WI38 (cell line): ENCODE measurements around the gene TMEM218.

Source experiments
- H3K4me3 ChIP-seq: 2 replicates; pipeline ENCODE4 v1.5.1; 2011; ENCODE audit warnings: low read depth, mild to moderate bottlenecking, control low read depth, low read length
- CTCF ChIP-seq: IDR thresholded peaks from 2 replicates; pipeline ENCODE4 v1.5.1; 2012; ENCODE audit warnings: low read depth, mild to moderate bottlenecking, control low read depth, low read length

The TMEM218 gene

GRCh38 chr11:125101596-125101995 lies 9.8 kb downstream of the TMEM218 start:
- no peak for TF ChIP-seq CTCF
- H3K4me3 ChIP-seq: no peak overlapping the region

DNA sequence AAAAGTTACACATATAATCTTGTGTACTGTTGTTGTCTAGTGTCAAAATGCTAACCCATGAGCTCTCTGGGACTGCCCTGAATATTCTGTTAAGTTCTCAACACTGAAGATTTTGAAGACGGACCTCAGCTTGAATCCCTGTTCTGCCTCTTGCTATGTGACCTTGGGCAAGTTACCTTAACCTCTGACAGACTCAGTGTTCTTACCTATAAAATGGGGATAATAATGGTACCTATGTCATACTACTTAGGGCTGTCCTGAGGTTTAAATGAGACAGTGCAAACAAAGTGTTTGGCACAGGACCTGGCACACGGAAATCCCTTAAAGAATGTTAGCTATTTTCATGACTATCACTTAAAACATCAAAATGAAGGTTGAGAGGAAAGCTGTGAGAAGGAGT lies 11.3 kb downstream of the TMEM218 start:
- H3K4me3 ChIP-seq: no peak overlapping the region

GRCh38 chr11:125094731-125095130 lies 16.7 kb downstream of the TMEM218 start:
- no peak for TF ChIP-seq CTCF
- H3K4me3 ChIP-seq: no peak overlapping the region

More for the DNA sequence above, 11.3 kb downstream of the TMEM218 start:
- no peak for TF ChIP-seq CTCF

- no peak for TF ChIP-seq CTCF
- no peak overlapping the region for H3K4me3 ChIP-seq
These were observed 17.9 kb downstream of the TMEM218 start for GRCh38 chr11:125093502-125093901.

GRCh38 chr11:125092669-125093068 lies 18.8 kb downstream of the TMEM218 start:
- TF ChIP-seq CTCF: no peak
- no peak overlapping the region for H3K4me3 ChIP-seq

DNA sequence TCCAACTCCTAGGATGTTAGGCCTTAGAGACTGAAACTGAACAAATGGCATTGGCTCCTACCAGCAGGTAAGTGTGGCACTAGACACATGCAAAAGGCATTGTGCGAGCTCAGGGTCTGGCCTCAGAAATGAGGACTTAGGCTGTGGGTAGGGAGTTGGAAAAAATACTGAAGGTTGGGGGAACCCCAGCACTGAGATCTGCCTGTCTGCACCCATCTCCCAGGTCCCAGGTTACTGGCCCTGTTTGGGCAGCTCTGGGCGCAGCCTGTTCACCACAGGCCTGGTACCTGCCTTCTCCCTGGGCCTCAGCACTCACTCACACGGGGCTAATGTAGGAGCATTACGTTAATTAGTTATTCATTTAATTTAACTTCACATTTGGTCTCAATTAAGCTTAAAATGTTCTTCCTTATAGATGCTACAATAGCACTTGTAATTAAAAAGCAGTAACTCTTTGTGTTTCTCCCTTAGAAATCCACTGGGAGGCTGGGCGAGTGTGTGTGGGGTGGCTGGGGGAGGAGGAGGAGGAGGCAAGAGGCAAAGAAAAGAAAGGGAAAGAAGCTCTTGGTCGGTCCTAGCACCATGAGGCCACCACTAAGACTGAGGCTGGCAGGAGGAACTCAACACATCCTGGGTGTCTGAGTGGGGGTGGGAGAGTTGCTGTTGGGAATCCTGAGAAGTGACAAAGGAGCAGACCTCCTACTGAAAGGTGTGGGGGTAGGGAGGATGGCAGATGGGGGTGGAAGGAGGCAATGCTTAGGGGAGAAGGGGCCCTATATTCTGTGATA lies 19.4 kb downstream of the TMEM218 start:
- no peak for TF ChIP-seq CTCF
- H3K4me3 ChIP-seq: no peak overlapping the region

- peak; percentile 57 for TF ChIP-seq CTCF
These were observed 20.1 kb downstream of the TMEM218 start for GRCh38 chr11:125091247-125091876.

More at GRCh38 chr11:125091247-125091876, 20.1 kb downstream of the TMEM218 start:
- H3K4me3 ChIP-seq: no peak overlapping the region
